Measurements from ENCODE around the gene OGFOD3. TPM values are rescaled to one million over a fixed set of nuclear protein-coding genes. Genes with fewer than 3 reads are reported as not detected.
A peak's percentile ranks its signal among the peaks of the same experiment; 100 is the strongest.
"Not testable (repeated sequence)": the region's sequence is repeated elsewhere in the genome, so short reads cannot be mapped to it uniquely, and the experiment has no call there.

Gene OGFOD3
- total RNA-seq, 1 donor from 2014 or later, result 15.7 TPM

- no peaks in the 10 kb centered on the region for H3K9me3 Mint-ChIP-seq (ENCODE audit: unreplicated experiment)
- H3K4me1 Mint-ChIP-seq (ENCODE audit: unreplicated experiment), result no peaks in the 10 kb centered on the region
- no peak for TF ChIP-seq CTCF (IDR thresholded peaks at IDR 0.05; ENCODE audit: unreplicated experiment)
- DNase-seq (ENCODE audit: low spot score), result no peak
- H3K4me3 Mint-ChIP-seq (ENCODE audit: unreplicated experiment), result no peak overlapping the region
- H3K36me3 Mint-ChIP-seq (ENCODE audit: low read depth, unreplicated experiment), result no peaks in the 10 kb centered on the region
- no peak overlapping the region for H3K27ac Mint-ChIP-seq (ENCODE audit: unreplicated experiment)
- peaks cover 3% of the 10 kb centered on the region for H3K27me3 Mint-ChIP-seq (ENCODE audit: unreplicated experiment)
Observed at GRCh38 chr17:82415336-82415735, 3.0 kb downstream of the OGFOD3 start.

GRCh38 chr17:82414548-82415281 lies 3.7 kb downstream of the OGFOD3 start:
- no peak overlapping the region for H3K27ac Mint-ChIP-seq (ENCODE audit: unreplicated experiment)
- no peaks in the 10 kb centered on the region for H3K9me3 Mint-ChIP-seq (ENCODE audit: unreplicated experiment)
- peak; percentile 88 for DNase-seq (ENCODE audit: low spot score)
- no peak overlapping the region for H3K4me3 Mint-ChIP-seq (ENCODE audit: unreplicated experiment)
- no peaks in the 10 kb centered on the region for H3K4me1 Mint-ChIP-seq (ENCODE audit: unreplicated experiment)
- peaks cover 3% of the 10 kb centered on the region for H3K27me3 Mint-ChIP-seq (ENCODE audit: unreplicated experiment)
- TF ChIP-seq CTCF (IDR thresholded peaks at IDR 0.05; ENCODE audit: unreplicated experiment), result peak; percentile 72
- H3K36me3 Mint-ChIP-seq (ENCODE audit: low read depth, unreplicated experiment), result no peaks in the 10 kb centered on the region

- H3K36me3 Mint-ChIP-seq (ENCODE audit: low read depth, unreplicated experiment), result no peaks in the 10 kb centered on the region
- H3K4me1 Mint-ChIP-seq (ENCODE audit: unreplicated experiment), result no peaks in the 10 kb centered on the region
- no peak for DNase-seq (ENCODE audit: low spot score)
- TF ChIP-seq CTCF (IDR thresholded peaks at IDR 0.05; ENCODE audit: unreplicated experiment), result no peak
- H3K9me3 Mint-ChIP-seq (ENCODE audit: unreplicated experiment), result no peaks in the 10 kb centered on the region
- no peak overlapping the region for H3K27ac Mint-ChIP-seq (ENCODE audit: unreplicated experiment)
- no peak overlapping the region for H3K4me3 Mint-ChIP-seq (ENCODE audit: unreplicated experiment)
- peaks cover 6% of the 10 kb centered on the region for H3K27me3 Mint-ChIP-seq (ENCODE audit: unreplicated experiment)
Observed at GRCh38 chr17:82412535-82413520, 5.6 kb downstream of the OGFOD3 start.

- not testable (repeated sequence) for H3K27me3 Mint-ChIP-seq (ENCODE audit: unreplicated experiment); DNase-seq (ENCODE audit: low spot score); H3K4me3 Mint-ChIP-seq (ENCODE audit: unreplicated experiment); H3K9me3 Mint-ChIP-seq (ENCODE audit: unreplicated experiment); H3K36me3 Mint-ChIP-seq (ENCODE audit: low read depth, unreplicated experiment); H3K27ac Mint-ChIP-seq (ENCODE audit: unreplicated experiment); H3K4me1 Mint-ChIP-seq (ENCODE audit: unreplicated experiment)
Observed at GRCh38 chr17:82412081-82412480, 6.3 kb downstream of the OGFOD3 start.

GRCh38 chr17:82411396-82412053 lies 6.9 kb downstream of the OGFOD3 start:
- Mint-ChIP-seq H3K4me3 (ENCODE audit: unreplicated experiment) (no peak overlapping the region), H3K4me1 (ENCODE audit: unreplicated experiment) (no peaks in the 10 kb centered on the region), H3K9me3 (ENCODE audit: unreplicated experiment) (no peaks in the 10 kb centered on the region), H3K27ac (ENCODE audit: unreplicated experiment) (no peak overlapping the region), H3K36me3 (ENCODE audit: low read depth, unreplicated experiment) (no peaks in the 10 kb centered on the region), H3K27me3 (ENCODE audit: unreplicated experiment) (peaks cover 9% of the 10 kb centered on the region)
- DNase-seq (ENCODE audit: low spot score), result no peak
- no peak for TF ChIP-seq CTCF (IDR thresholded peaks at IDR 0.05; ENCODE audit: unreplicated experiment)

Data from endothelial cell (in vitro differentiated cells).